ENCODE data around the gene ACAD8.

DNA sequence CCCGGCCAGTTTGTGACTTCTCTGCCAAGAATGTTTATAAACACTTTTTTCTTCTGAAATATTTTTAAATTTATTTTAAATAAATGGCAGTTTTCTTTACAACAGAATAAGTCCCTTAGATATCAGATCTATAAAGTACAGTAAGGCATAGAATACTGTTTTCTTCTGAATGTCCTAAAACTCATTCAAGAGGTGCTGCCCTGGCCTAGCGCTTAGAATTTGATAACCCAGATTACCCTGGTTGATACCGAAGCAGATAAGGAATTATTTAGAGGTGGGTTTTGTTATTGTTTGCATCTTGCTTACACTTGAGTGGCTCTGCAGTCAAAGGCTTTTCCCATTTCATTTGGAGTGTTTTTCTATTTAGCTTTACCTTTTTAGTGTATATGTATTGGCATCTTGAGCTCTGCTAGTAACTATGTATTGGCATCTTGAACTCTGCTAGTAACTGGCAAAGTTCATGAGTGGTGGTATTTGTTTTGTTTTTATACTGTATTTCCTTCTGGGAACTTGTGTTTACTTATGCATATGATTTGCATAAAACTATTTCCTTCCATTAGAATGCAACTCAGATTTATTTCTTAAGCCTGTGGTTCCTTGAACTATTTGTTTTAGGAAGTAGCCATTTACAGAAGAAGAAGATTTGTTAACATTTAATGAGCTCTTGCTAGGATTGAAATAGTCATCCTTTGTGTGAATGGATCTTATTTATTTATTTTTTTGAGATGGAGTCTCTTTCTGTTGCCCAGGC is 1.2 kb downstream of the ACAD8 start:
- TF ChIP-seq, protein P1, sequence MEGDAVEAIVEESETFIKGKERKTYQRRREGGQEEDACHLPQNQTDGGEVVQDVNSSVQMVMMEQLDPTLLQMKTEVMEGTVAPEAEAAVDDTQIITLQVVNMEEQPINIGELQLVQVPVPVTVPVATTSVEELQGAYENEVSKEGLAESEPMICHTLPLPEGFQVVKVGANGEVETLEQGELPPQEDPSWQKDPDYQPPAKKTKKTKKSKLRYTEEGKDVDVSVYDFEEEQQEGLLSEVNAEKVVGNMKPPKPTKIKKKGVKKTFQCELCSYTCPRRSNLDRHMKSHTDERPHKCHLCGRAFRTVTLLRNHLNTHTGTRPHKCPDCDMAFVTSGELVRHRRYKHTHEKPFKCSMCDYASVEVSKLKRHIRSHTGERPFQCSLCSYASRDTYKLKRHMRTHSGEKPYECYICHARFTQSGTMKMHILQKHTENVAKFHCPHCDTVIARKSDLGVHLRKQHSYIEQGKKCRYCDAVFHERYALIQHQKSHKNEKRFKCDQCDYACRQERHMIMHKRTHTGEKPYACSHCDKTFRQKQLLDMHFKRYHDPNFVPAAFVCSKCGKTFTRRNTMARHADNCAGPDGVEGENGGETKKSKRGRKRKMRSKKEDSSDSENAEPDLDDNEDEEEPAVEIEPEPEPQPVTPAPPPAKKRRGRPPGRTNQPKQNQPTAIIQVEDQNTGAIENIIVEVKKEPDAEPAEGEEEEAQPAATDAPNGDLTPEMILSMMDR (IDR thresholded peaks at IDR 0.05): no peak
- no peak for TF ChIP-seq POLR2A (IDR thresholded peaks at IDR 0.05)
